COLO668 (cell line): ENCODE results near the gene TNFAIP8L1.
"Not testable (repeated sequence)": the region's sequence is repeated elsewhere in the genome, so short reads cannot be mapped to it uniquely, and the experiment has no call there.

Source experiments
- DNase-seq: peaks from one replicate; lab custom pipeline; 2025; ENCODE audit not compliant: unreplicated experiment; lab: John Stamatoyannopoulos, UW

Gene TNFAIP8L1

DNA sequence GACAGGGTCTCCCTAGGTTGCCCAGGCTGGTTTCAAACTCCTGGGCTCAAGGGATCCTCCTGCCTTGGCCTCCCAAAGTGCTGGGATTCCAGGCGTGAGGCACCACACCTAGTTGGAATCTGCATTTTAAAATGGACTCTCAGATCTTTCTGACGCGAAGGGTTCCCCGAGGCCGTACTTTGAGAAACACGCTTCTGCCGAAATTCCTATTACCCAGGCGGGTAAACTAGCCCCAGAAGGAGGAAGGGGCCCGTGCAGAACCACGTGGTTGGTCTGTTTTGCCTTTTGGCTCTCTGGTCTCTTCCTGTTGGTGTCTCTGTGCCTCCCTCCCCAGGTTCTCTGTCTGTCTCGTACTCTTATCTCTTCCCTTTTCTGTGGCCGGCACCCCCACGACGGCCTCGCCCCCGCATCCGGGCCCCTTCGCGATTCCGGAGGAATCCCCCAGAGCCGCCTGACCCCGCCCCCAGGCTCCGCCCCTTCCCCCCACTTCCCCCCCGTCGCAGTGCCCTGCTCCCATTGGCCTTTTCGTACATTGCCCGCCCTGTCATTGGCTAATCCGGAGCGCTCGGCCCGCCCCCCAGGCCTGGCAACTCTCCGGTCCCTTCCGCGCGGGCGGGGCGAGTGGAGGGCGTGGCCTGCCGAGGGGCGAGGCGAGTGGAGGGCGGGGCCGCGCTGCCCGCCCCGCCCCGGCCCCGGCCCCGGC, at the start of gene TNFAIP8L1:
Gene TNFAIP8L1 (plus strand): TSS at position 689 of the 703 bp plus-strand sequence. CDS start 12,354 bp downstream, outside the sequence.
- DNase-seq, result peak; percentile 97

DNA sequence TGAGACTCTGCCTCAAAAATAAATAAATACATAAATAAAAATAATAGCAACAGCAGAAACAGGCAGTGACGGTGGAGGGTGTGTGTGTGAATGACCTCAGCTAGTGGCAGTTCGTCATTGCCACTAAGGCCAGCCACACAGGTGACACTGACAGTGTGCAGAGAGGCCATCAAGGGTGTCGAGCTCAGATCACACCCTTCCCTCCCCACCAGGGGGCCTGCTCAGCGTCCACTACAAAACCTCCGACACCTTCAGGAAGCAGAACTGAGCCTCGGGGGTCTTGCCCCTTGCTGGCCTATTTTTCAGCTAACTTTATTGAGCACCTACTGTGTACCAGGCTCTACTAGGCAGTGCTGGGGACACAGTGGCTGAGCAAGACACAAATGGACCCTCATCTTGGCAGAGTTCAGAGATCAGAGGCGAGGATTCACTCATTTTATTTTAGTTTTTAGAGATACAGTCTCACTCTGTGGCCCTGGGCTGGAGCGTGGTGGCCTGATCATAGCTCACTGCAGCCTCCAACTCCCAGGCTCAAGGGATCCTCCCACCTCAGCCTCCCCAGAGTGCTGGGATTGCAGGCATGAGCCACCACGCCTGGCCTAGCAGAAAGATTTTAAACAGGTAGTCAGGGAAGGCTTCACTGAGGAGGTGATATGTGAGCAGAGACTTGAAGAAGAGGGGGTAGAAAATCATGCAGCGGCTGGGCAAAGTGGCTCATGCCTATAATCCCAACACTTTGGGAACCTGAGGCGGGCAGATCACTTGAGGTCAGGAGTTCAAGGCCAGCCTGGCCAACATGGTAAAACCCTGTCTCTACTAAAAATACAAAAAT, 49.5 kb upstream of the TNFAIP8L1 start:
- DNase-seq, result peak; percentile 47

DNA sequence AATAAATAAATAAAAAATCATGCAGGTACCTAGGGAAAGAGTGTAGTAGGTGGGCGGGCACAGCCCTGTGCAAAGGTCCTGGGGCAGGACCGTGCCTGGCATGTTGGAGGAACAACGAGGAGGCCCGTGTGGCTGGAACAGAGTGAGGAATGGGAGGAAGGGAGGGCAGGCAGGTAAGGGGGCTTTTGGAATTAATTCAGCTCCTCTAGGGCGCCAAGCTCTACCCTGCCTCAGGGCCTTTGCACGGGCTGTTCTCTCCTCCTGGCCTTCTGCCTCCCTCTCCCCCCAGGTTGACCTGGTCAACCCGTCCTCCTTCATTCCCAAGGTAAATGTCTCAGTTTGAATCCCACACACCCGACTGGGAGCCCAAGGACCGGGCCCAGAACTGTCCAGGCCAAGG, 48.8 kb upstream of the TNFAIP8L1 start:
- no peak for DNase-seq

DNA sequence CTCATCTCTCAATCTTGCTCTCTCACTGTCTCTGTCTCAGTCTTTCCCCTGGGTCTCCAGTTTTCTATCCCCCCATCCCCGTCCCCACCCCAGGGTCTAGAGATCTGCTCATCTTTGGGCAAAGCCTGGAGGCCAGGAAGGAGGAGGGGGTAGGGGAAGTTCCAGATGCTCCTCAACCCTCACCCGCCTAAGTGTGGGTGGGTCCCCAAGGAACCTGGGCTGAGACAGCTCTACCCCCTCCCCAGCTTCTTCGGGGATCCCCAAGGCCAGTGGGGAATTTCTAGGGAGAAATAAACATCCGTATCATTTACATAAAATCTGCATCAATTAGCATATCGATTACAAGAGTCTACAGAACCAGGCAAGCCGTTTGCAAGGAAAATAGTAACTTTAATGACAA, 48.0 kb upstream of the TNFAIP8L1 start:
- DNase-seq, result no peak

DNA sequence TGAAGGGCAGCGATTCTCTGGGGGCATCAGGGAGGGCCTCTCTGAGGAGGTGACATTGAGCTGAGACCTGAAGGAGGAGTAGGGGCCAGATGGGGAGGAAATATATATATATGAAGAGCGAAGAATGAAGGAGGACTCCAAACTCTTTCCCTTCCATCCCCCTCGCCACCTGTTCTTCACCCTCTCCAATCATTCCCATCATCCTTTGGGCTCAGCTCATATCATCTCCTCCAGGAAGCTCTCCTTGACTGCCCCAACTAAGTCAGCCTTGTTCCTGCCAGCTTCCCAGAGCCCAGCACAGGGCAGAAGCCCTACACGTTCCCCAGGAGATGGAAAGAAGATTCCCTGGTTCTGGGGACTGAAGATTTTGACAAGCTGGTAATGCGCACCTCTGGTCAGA, 46.9 kb upstream of the TNFAIP8L1 start:
- DNase-seq, result no peak

DNA sequence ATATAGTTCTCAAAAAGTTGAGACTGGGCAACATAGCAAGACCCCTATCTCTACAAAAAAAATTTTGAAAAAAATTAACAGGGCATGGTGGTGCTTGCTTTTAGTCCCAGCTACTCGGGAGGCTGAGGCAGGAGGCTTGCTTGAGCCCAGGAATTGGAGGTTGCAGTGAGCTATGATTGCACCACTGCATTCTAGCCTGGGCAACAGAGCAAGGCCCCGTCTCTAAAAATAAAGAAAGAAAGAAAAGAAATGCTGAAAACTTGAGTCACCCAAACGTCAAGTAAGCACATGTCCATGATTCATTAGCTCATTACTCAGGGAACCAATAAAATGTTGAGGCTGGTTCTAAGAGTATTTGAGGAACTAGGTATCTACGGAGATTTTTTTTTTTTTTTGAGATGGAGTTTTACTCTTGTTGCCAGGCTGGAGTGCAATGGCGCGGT, 45.9 kb upstream of the TNFAIP8L1 start:
- no peak for DNase-seq

DNA sequence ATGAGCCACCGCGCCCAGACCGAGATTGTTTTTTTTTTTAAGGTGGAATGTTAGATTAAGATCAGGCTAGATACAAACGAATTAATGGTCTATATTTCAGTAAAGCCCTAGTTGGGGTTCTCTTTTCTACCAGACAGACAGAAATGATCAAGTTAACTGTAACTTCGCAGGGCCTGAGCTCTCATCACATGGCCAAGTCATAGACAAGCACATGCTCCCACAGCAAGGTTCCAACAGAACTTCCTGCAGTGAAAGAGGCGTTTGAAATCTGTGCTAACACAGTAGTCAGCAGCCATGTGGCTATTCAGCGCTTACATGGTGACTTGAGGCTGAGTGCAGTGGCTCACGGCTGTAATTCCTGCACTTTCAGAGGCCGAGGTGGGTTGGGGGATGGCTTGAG, 45.1 kb upstream of the TNFAIP8L1 start:
- DNase-seq, result no peak

DNA sequence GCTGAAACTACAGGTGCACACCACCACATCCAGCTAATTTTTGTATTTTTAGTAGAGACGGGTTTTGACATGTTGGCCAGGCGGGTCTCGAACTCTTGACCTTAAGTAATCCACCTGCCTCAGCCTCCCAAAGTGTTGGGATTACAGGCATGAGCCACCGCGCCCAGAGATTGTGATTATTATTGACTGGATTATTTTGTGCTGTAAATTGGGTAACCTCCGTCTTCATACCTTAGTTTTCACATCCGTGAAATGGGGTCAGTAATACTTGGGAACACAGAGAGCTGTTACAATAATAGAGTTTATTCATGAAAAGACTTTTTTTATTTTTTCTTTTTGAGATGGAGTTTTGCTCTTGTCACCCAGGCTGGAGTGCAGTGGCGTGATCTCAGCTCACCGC, 44.2 kb upstream of the TNFAIP8L1 start:
- not testable (repeated sequence) for DNase-seq

DNA sequence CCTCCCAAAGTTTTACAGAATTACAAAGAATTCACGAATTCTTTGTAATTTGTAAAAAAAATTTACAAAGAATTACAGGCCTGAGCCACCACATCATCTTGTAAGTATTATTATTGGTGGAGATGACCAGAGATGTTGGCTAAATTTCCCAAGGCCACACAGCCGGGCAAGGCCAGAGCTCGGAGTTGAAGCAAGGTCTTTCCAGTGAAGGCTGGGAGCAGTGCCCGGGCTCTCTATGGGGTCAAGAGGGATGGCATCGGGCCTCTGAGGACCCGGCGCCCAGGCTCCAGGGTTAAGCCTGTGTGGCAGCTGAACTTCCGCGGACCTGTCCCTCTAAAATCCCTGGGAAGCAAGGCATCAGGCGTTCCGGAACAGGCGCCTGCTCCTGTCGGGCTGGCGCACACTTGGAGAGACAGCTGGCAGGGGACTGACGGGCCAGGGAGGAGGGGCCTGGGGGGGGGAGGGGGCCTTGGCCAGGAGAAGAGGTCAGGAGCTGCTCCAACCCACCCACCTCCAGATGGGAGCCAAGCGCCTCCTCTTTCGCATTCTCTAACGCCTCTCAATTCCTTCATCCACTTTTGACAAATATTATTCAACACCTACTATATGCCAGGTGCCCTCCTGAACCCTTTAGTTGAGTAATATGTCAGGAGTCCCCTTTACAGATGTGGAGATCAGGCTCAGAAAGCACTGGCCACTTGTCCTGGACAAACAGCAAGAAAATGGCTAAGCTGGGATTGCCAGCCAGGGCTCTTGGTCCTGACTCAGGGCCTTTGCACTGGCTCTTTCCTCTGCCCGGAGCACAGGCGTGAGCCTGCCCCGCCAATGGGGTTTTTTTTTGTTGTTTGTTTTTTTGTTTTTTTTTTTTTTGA, 43.0 kb upstream of the TNFAIP8L1 start:
- DNase-seq, result no peak

DNA sequence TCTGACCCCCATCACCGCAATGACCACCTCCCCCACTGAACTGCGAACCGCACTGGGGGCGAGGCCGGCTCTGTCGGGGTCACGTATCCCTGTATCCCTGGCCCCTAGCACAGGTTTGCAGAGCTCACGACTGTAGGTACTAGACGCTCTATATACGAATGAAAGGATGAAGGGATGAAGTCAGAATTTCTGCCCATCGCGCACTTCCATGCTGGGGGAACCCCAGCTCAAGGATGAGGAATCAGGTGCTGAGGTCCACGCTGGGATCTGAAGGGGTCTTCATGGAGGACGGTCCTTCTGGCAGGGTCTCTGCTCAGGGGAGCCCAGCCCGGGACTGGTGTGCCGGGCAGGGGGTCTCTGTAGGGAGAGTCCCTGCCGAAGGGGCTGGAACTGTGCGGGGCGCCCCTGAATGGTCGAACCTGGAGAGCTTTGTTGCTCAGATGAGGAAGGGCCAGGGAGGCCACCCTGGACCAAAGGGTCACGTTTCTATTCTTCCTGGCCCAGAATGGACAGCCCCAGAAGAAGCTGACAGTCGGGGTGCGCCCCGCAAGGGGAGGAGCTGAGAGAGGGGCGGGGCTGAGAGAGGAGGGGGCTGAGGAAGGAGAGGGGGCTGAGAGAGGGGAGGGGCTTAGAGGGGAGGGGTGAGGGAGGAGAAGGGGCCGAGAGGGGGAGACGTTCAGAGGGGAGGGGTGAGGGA, 41.9 kb upstream of the TNFAIP8L1 start:
- no peak for DNase-seq

DNA sequence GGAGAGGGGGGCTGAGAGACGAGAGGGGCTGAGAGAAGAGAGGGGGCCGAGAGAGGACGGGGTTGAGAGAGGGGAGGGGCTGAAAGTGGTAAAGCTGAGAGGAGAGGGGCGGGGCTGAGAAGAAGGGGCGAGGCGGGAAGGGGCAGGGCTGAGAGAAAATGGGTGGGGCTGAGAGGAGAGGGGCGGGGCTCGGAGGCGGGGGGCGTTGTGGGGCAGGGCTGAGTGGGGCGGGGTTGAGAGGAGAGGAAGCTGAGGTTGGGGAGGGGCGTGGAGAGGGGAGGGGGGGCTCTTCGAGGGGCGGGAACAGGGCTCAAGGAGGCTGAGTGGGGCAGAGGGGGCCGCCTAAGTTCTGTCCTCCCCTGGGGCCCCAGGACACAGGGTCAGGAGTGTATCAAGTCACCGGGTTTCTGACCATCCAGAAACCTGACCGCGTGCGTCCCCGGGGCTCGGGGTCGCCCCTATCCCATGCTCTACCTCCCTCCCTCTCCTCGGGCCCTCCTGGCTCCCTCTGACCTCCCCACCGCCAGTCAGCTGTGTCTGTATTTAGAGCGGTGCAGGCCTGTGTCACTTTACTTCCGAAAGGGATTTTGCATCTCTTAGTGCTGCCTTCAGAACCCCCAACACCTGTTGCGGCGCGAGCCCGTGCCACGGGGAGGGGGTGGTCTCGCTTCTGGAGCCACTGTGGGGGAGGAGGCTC, 41.2 kb upstream of the TNFAIP8L1 start:
- DNase-seq, result no peak

DNA sequence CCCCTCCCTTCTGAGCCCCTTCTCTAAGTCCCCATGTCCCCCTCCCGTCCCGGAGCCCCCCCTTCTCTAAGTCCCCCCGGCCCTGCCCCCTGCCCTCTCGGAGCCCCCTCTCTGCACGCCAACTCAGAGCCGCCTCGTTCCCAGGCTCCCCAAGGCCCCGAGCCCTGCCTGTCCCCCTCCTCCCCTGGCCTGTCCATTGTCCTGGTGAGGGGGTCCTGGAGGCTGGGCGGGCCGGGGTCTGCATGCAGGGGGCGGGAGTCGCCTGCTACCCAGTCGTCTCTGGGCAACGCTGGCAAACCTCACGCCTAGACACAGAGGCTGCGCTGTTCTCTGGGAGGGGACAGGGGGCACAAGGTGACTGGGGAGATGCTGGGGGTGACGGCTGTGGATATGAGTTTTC, 40.6 kb upstream of the TNFAIP8L1 start:
- DNase-seq, result no peak

DNA sequence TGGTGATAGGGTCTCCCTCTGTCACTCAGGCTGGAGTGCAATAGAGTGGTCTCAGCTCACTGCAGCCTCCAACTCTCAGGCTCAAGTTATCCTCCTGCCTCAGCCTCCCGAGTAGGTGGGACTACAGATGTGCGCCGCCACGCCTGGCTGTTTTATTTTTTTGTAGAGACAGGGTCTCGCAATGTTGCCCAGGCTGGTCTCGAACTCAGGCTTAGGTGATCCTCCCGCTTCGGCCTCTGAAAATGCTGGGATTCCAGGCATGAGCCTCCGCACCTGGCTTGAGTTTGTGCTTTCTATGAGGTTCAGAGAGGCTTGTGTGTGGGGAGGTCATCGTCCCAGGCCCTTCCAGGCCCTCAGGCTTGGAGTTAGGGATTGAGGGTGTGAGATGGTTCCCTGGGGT, 39.2 kb upstream of the TNFAIP8L1 start:
- DNase-seq, result no peak

DNA sequence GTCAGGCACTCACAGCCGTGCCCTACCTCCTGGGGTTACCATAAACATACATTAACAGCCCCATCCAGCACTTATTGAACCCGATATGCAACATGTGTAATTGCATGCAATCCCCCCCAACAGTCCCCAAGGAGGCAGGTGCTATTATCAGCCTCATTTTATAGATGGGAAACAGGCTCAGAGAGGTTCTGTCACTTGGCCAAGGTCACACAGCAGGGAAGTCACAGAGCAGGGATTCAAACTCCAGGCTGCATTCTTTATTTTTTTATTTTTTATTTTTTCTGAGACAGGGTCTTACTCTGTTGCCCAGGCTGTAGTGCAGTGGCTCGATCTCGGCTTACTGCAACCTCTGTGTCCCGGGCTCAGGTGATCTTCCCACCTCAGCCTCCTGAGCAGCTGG, 38.4 kb upstream of the TNFAIP8L1 start:
- no peak for DNase-seq

DNA sequence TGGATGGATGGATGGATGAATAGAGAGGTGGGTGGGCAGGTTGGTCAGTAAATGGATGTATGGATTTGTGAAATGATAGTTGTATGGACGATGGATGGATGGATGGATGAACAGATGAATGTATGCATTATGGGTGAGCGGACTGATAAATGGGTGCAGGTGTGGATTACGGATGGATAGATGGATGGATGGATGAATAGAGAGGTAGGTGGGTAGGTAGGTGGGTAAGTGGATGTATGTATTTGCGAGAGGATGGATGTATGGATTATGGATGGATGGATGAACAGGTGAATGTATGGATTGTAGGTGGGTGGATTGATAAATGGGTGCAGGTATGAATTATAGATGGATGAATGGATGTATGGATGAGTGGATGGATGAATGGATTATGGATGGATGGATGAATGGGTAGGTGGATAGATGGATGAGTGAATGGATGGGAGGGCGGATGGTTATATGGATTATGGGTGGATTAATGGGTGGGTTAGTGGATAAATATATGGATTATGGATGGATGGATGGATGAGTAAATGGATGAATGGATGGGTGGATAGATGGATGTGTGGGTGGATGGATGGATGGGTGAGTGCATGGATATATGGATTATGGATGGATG, 37.0 kb upstream of the TNFAIP8L1 start:
- no peak for DNase-seq

DNA sequence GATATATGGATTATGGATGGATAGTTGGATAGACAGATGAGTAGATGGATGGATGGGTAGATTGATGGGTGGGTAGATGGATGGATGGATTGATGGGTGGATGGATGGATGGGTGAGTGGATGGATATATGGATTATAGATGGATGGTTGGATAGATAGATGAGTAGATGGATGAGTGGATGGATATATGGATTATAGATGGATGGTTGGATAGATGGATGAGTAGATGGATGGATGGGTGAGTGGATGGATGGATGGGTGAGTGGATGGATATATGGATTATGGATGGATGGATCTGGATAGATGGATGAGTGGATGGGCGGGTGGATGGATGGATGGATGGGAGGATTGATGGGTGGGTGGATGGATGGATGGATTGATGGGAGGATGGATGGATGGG, 36.4 kb upstream of the TNFAIP8L1 start:
- DNase-seq, result no peak

DNA sequence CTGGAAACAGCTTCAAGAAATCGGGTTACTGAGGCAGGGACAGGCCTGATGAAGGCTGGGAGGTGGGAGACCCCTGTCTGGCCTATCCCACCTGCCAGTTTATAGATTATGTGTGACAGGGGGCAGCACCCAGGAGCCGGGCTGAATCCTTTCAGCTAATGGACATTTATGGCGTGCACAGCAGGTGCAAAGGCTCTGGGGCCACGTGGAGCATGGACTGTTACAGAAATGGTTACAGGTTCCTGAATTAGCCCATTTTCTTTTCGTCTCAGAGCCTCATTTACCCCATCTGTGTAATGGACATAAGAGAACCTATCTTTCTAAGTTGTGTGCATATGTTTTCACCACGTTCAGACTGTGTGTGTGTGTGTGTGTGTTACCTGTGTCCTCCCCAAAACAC, 34.4 kb upstream of the TNFAIP8L1 start:
- DNase-seq, result no peak

DNA sequence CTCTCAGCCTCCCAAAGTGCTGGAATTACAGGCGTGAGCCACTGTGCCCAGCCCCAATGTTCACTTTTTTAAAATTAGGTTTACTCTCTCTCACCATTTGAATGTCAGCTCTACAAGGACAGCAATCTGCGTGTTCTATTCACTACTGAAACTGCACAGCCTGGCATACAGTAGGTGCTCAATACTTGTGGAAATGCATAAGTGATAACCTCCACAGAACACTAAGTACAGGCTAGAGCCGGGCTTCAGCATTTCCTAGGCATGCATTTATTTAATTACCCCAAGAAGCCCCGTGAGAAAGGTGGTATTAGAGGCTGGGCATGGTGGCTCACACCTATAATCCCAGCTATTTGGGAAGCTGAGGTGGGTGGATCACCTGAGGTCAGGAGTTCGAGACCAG, 33.1 kb upstream of the TNFAIP8L1 start:
- no peak for DNase-seq

DNA sequence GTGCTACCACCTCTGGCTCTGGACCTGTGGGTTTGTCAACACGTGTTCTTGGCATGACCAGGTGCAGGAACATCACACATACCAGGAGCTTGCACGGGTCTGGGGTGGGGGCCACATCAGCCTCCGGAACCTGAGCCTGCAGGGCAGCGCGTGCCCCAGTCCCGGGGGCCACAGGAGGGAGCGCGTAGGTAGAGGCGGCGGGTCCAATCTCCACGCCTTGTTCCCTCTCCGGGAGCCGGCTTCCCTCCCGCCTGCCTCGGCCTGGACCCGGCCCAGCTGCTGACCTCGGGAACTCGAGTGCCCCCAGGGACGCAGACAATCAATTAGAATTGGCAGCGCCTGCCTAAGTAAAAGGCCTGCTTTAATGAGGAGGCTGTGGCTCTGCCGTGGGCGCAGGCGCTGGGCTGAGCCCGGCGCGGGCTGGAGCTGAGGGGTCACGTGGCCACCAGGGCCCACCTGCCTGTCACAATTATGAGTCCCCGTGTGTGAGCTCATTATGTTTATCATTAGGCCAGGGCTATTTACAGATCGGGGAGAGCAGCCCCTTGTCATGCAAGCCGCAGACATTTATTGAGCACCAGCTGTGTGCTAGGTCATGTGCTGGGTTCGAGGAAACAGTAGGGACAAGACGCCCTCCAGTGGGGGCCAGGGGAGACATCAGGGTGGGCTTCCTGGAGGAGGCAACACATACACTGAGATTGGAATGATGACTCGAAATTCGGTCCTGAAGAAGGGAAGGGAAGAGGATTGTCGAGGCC, 32.2 kb upstream of the TNFAIP8L1 start:
- DNase-seq, result peak; percentile 80
